HUES48 (cell line): Measurements from ENCODE around the gene SPIN2B.
"Not testable (repeated sequence)": the region's sequence is repeated elsewhere in the genome, so short reads cannot be mapped to it uniquely, and the experiment has no call there.

ENCODE experiments used
- H3K27ac ChIP-seq: one replicate; pipeline ENCODE4 v1.7.0; 2013; ENCODE audit warnings: low read depth, low read length, inconsistent platforms
- H3K27me3 ChIP-seq: 2 replicates; pipeline ENCODE4 v1.6.1; 2013; ENCODE audit warnings: mild to moderate bottlenecking, low read length; ENCODE audit not compliant: control insufficient read depth, insufficient read depth
- H3K36me3 ChIP-seq: 2 replicates; pipeline ENCODE4 v1.6.1; 2013; ENCODE audit warnings: low read length; ENCODE audit not compliant: control insufficient read depth, insufficient read depth
- H3K4me1 ChIP-seq: 2 replicates; pipeline ENCODE4 v1.6.1; 2013; ENCODE audit warnings: mild to moderate bottlenecking, low read length; ENCODE audit not compliant: control insufficient read depth, insufficient read depth
- H3K4me3 ChIP-seq: 2 replicates; pipeline ENCODE4 v1.5.1; 2013; ENCODE audit warnings: mild to moderate bottlenecking, low read depth, low read length
- H3K9ac ChIP-seq: 2 replicates; pipeline ENCODE4 v1.6.1; 2013; ENCODE audit warnings: mild to moderate bottlenecking, low read depth, low read length, moderate library complexity
- H3K9me3 ChIP-seq: 2 replicates; pipeline ENCODE4 v1.6.1; 2013; ENCODE audit warnings: low read length; ENCODE audit not compliant: control insufficient read depth, insufficient read depth

Gene SPIN2B

GRCh38 chrX:57133284-57133683 is 11.9 kb upstream of the SPIN2B start:
- not testable (repeated sequence) for H3K4me1 ChIP-seq, H3K27ac ChIP-seq, H3K36me3 ChIP-seq, H3K27me3 ChIP-seq, H3K9ac ChIP-seq, H3K4me3 ChIP-seq
- peaks cover 29% of the 10 kb centered on the region for H3K9me3 ChIP-seq

DNA sequence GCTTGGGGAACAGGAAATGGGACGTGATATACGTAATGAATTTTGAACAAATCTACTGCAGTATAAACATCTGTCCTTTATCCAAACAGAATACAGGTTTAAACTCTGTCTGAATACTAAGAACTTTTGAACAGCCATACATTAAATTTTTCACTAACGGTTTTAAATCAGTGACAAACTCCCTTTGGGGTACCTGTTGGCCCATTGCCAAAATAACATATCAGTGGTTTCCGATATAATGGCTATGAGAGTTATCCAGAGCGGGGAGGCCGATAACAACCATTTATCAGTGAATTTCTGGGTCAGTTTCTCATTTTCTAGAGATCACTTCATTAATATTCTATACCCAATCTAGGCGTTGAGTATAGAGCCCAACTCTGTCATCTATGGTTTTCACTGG is 10.7 kb upstream of the SPIN2B start:
- no peaks in the 10 kb centered on the region for H3K27me3 ChIP-seq
- peaks cover 29% of the 10 kb centered on the region for H3K9me3 ChIP-seq
- no peak overlapping the region for H3K4me3 ChIP-seq
- no peak overlapping the region for H3K9ac ChIP-seq
- 0 out of 2 replicates have a peak, but pooled peaks cover 12% of the 10 kb centered on the region for H3K36me3 ChIP-seq
- H3K27ac ChIP-seq, result no peak overlapping the region
- H3K4me1 ChIP-seq, result no peaks in the 10 kb centered on the region

GRCh38 chrX:57121816-57122215 is 468 bp upstream of the SPIN2B start:
- Histone ChIP-seq H3K4me1 (no peaks in the 10 kb centered on the region), H3K9me3 (peaks cover 2% of the 10 kb centered on the region), H3K27ac (peak overlapping the region; percentile 89), H3K27me3 (no peaks in the 10 kb centered on the region), H3K36me3 (0 out of 2 replicates have a peak, but pooled peaks cover 6% of the 10 kb centered on the region), H3K4me3 (peak overlapping the region; percentile 63), H3K9ac (no peak overlapping the region)

GRCh38 chrX:57120619-57121161 is 658 bp downstream of the SPIN2B start:
- peak overlapping the region; percentile 89 for H3K27ac ChIP-seq
- not testable (repeated sequence) for H3K4me1 ChIP-seq, H3K27me3 ChIP-seq, H3K9ac ChIP-seq, H3K9me3 ChIP-seq, H3K36me3 ChIP-seq
- H3K4me3 ChIP-seq, result peak overlapping the region; percentile 63

GRCh38 chrX:57119416-57119815 is 1.9 kb downstream of the SPIN2B start:
- Histone ChIP-seq H3K9me3 (peaks cover 2% of the 10 kb centered on the region), H3K36me3 (0 out of 2 replicates have a peak, but pooled peaks cover 9% of the 10 kb centered on the region), H3K27me3 (no peaks in the 10 kb centered on the region), H3K27ac (no peak overlapping the region), H3K9ac (no peak overlapping the region), H3K4me1 (no peaks in the 10 kb centered on the region), H3K4me3 (no peak overlapping the region)

DNA sequence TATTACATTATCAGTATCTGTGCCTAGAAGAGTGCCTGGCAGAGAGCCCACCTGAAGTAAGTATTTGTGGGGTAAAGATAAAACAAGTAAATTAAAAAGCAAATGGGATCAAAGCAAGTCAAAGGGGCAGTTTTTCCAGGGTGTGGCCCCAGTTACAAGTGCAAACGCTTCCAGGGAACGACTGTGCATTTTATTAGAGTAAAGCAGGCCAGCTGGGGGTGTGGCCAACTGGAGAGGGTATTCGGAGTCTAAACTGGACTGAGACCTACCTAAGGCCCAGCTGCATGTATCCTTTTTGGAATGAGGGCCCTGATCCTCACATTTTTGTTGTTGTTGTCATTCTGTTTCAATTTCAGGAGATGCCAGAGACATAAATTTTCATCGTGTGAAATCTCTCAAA is 3.8 kb downstream of the SPIN2B start:
- H3K36me3 ChIP-seq, H3K4me3 ChIP-seq, H3K9ac ChIP-seq, H3K27me3 ChIP-seq, H3K4me1 ChIP-seq, H3K9me3 ChIP-seq, H3K27ac ChIP-seq: not testable (repeated sequence)

GRCh38 chrX:57104921-57105398 is 16.4 kb downstream of the SPIN2B start:
- no peaks in the 10 kb centered on the region for H3K27me3 ChIP-seq

DNA sequence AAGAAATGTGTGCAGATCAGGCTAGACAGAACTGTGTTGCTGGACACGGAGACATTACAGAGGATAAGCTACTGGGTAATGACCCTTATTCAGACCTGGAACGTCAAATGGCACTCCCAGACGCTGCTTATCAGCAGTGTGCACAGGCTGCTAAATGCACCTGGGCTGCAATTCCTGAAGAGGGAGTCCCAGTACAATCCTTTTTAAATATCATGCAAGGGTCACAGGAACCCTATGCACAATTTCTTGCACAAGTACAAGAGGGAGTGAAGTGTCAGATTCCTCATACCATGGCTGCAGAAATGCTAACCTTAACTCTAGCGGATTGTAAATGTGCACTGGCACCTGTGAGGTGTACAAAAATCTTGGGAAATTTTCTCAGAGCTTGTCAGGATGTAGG is 16.9 kb downstream of the SPIN2B start:
- Histone ChIP-seq H3K36me3 (peaks cover 9% of the 10 kb centered on the region; the same call in 1 of the 2 replicates), H3K4me3 (no peak overlapping the region), H3K9me3 (peaks cover 45% of the 10 kb centered on the region), H3K27me3 (no peaks in the 10 kb centered on the region), H3K4me1 (no peaks in the 10 kb centered on the region), H3K27ac (peak overlapping the region; percentile 46), H3K9ac (no peak overlapping the region)

More at GRCh38 chrX:57104921-57105398, 16.4 kb downstream of the SPIN2B start:
- Histone ChIP-seq H3K9me3 (peaks cover 48% of the 10 kb centered on the region), H3K4me1 (no peaks in the 10 kb centered on the region), H3K36me3 (peaks cover 9% of the 10 kb centered on the region; the same call in 1 of the 2 replicates), H3K27ac (peak overlapping the region; percentile 46), H3K9ac (no peak overlapping the region), H3K4me3 (no peak overlapping the region)

- H3K27ac ChIP-seq, result no peak overlapping the region
- no peaks in the 10 kb centered on the region for H3K4me1 ChIP-seq
- no peaks in the 10 kb centered on the region for H3K27me3 ChIP-seq
- H3K36me3 ChIP-seq, result peaks cover 7% of the 10 kb centered on the region; the same call in 1 of the 2 replicates
- peaks cover 40% of the 10 kb centered on the region for H3K9me3 ChIP-seq
- no peak overlapping the region for H3K9ac ChIP-seq
- H3K4me3 ChIP-seq, result no peak overlapping the region
Observed at GRCh38 chrX:57103489-57103888, 17.9 kb downstream of the SPIN2B start.

DNA sequence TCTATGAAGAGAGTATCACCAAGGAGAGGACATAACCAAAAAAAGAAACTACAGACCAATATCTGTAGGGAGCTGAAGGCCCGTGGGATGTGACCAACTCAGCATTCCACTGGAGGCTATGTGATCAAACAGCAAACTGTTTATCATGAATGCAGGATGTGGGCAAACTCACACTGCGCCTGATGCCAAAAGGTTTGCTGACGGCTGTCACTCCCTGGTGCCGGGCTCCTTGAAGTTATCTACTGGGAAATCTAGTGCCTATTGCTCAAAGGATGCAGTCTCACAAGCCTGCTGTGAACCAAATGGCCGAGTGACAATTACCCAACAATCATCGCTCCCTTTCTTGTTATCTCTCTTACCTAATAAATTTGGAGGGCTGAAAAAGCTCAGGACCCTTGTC is 18.4 kb downstream of the SPIN2B start:
- H3K9ac ChIP-seq, H3K27me3 ChIP-seq, H3K4me1 ChIP-seq, H3K36me3 ChIP-seq, H3K4me3 ChIP-seq, H3K27ac ChIP-seq: not testable (repeated sequence)
- H3K9me3 ChIP-seq, result peaks cover 36% of the 10 kb centered on the region

DNA sequence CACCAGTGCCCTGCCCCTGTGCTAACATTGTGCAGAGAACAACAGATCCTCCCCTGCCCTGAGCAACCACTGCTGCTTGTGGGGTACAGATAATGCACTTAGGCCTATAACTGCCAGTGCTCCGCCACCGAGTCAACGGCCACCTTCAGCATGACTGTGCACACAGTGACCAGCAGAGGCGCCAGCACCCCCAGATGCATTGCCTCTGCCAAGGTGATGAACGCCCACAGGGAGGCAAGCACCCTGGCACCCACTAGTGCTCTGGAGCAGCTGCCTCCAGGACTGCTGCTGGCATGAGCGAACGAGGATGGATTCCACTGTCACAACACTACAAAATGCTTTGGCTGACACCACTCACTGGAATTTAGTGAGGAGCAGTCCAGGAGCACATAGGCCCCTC is 38.2 kb downstream of the SPIN2B start:
- no peaks in the 10 kb centered on the region for H3K36me3 ChIP-seq
- no peak overlapping the region for H3K9ac ChIP-seq
- no peaks in the 10 kb centered on the region for H3K27me3 ChIP-seq
- peaks cover 38% of the 10 kb centered on the region for H3K9me3 ChIP-seq
- no peaks in the 10 kb centered on the region for H3K4me1 ChIP-seq
- H3K27ac ChIP-seq, result no peak overlapping the region
- H3K4me3 ChIP-seq, result no peak overlapping the region
